Endometrium (tissue), 2 donors: ENCODE data around the gene METTL3.

ENCODE experiments used
- FAIRE-seq: peaks from 2 replicates; lab custom pipeline; 2012; peaks lifted over from hg19 to GRCh38; lab: Jason Lieb, UNC
- donor health status: control.
- donor health status: control.

METTL3 gene

DNA sequence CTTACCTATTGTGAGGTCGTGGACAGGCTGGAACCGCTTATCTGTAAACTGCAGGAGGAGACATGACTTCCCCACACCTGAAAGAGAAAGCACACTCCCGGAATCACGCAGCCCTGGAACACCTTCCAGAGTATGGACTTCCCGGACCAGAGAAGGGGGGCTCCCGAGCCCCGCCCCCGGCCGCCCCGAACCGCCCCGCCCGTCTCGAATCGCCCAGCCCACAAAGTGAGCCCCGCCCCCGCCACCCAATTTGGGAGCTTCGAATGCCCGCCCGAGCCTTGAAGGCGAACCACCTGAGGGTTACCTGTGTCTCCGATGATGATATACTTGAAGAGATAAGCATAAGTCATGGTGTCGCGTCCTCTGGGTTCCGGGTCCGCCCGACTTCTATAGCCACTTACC lies 34.6 kb downstream of the METTL3 start:
- no peak for FAIRE-seq

DNA sequence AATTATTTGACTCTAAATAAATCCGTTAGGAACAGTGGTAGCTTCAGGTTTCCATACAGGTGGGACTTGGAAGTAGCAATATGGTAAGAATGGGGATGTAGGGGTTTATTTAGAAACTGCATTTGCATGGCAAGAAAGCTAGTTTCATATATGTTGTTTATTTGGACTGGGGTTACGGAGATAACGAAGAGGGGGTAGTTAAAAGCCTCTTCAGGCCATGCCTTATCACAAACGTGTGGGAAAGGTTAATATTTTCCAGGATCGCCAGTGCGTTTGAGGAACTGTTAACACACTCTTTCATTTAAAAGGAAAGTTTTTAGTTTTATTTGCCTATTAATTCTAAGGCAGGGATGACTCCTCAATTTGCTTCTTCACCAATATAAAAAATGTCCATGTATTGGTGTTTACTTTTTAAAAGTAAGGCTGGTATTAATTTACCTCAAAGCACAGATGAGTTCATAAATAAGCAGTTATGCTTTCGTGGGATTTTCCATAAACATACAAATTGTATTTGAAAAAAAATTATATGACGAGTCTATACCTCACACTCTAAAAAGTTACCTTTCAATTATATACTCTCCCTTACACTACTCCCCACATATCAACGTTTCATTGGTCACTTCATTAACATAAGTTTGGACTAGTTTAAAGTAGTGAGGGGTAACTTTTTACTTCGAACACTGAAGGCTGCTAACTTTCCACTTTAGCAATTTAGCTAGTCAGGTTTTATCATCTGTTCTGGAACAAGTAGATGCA lies 35.2 kb downstream of the METTL3 start:
- no peak for FAIRE-seq

DNA sequence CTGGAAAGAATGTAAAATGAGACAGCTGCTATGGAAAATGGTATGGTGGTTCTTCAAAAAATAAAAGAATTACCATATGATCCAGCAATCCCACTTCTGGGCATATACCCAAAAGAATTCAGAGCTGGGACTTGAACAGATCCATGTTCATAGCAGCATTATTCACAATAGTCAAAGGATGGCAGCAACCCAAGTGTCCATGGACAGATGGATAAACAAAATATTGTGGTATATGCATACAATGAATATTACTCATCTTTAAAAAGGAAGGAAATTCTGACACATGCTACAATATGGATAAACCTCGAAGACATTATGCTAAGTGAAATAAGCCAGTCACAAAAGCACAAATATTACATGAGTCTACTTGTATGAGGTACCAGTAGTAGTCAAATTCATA lies 43.5 kb downstream of the METTL3 start:
- FAIRE-seq: no peak

DNA sequence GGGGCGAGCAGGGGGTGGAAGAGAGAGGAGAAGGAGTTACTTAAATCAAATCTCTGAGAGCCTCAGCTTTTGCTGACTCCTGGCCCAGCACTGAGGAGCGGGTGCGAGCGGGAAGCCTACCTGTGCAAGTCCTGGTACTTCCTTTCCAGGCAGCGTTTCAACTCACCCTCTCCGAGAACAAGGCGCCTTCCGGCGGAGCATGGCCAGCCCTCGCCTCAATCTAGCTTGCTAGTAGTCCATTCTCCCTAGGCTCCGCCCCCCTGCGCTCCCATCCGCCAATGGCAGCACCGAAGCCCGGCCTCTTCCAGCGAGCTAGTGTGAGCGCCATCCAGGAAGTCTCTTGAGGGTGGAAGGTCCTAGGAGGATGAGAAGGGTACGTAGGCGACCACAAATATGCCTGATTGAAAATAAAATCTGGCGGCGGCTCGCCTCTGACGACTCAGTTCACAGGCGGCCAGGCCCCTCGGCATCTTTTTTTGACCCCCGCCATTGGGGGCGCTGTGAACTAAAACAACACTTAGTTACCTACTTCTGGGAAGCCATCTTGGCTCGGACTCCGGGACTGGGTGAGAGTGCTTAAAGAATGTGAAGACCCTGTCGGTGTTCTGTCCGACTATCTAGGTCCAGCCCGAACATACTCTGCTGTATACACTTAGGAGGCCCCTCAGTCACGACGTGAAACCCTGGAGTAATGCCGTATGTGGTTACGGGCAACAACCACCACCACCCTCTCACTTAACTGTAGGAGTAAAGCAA lies 55.0 kb downstream of the METTL3 start, which contains the start of gene CHD8:
Gene CHD8, minus strand, starts transcription at position 212 of the 756 bp plus-strand sequence. CDS start 24,480 bp downstream, outside the sequence.
- FAIRE-seq: peak; percentile 98

DNA sequence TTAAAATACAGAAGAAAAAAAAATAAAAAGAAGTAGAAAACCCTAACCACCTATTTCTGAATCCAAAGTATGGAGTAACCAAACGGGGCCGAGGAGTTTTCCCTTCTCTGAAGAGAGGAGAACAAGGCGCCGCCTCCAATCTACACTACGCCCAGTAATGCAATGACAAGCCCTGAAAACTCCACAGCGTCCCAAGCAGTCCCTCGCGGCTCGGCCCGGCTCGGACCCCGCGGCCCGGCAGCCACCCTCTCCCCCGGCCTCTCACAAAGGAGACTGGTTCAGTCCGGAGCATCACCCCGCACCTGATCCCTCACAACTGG lies 55.6 kb downstream of the METTL3 start:
- FAIRE-seq: no peak

DNA sequence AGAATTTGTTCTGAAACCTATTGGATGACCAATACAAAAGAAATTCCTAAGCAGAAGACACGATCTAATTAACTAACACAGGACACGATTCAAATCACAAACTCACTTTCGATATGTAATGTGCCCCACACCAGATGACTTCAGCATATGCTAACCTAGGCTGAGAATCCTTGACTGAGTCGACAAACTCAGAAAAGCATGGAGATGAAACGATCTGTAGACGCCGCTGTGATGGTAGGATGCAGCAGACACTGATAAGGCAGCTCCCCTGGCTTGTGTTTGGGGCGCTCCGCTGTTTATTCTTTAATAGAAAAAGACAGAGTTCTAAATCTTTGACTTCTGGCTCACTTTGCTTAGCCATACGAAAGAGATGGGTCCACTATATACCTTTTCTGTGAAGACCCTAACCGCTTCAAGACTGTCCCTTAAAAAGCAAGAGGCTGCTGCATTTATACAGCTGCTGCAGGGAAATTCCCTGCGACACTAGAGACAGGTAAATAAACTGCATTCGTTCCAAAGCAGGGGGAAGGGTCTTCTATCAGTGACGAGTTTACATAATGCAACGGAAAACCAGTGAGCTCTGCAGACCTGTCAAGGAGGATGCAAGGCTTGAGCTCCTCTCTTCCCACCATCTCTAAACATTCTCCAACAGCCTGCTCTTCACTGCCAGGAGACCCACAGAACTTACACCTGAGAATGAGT lies 56.1 kb downstream of the METTL3 start:
- no peak for FAIRE-seq

DNA sequence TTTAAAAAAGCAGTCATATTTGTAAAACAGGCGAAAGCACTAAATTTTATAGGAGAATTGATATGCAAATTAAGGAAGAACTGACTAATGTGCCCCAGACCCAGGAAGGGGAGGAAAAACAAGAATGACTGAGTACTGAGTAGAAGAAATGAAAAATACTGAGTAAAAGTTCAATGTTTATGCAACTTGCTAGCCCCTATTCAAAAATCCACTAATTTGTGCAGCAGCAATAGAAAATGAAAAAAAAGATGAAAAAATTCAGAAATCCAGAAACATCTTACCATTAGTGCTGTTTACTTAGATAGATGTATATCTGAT lies 61.3 kb downstream of the METTL3 start:
- no peak for FAIRE-seq
